NCI-H128 (cell line): ENCODE data around the gene ADCY5.

Experiments
- DNase-seq: peaks from one replicate; lab custom pipeline; 2025; ENCODE audit not compliant: unreplicated experiment; lab: John Stamatoyannopoulos, UW

The ADCY5 gene

GRCh38 chr3:123459862-123460261 is 11.0 kb upstream of the ADCY5 start:
- no peak for DNase-seq

- DNase-seq = no peak
These were observed 9.4 kb upstream of the ADCY5 start for GRCh38 chr3:123458255-123458654.

GRCh38 chr3:123457841-123458240 is 9.0 kb upstream of the ADCY5 start:
- no peak for DNase-seq

DNA sequence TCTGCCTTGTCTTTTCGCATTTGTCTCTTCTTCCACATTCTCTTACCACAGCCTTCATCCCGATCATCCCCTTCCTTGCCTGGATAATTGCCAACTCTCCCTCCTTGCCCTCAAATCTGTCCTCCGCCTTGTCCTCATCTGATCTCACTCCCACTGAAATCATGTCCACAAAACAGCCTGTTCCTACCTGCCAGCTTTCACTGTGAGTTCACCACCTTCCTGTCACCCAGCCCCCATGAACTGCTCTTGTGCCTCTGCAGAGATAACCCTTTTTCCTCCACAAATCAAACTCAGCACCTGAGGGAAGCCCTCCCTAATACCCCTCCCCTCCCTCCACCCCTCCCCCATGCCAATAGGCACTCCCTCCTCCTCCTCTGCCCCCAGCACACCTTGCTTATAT is 4.8 kb upstream of the ADCY5 start:
- DNase-seq = no peak

DNA sequence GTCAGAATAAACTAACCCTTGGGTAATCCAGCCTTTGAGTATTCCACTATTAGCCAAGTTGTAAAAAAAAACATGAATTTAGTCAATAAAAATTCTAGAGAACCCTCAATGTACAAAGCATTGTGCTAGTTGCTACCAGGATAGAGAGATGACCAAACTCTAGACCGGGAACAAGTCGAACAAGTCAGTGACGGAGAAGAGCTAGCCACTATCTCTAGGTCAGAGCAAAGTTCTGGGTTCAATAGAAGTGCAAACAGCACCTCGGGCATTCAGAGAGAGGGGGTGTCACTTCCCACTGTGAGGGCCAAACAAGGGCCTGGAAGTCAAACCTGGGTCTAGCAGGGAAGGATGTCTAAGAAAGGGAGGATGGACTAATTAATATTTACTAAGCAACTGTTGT is 2.3 kb upstream of the ADCY5 start:
- DNase-seq = no peak

DNA sequence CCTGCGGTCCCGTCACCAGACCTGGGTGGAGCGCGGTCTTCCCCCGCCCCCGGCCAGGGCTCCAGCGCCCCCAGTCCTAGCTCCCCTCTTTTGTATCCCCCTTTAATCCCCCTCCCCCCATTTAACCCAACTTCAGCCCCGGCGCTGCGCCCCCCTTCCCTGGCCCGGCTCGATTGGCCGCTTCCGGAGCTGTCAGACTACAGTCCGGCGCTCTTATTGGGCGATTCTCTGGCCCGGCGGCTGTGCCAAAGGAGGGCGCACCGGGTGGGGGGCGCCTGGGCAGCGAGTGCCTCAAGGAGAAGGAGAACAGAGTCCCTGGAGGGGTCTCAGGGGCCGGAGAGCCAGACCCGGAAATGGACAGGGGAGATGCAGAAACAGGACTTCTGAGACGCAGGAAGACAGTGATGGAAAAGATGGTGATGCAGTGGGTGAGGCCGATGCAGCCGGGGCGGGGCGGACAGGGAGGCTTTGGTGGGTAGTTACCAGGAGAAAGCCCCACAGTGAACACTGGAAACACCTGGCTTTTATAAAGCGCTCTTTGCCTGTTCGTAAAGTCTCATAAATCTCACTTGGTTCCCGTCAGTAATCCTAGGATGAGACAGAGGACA is 1.2 kb upstream of the ADCY5 start:
- no peak for DNase-seq

DNA sequence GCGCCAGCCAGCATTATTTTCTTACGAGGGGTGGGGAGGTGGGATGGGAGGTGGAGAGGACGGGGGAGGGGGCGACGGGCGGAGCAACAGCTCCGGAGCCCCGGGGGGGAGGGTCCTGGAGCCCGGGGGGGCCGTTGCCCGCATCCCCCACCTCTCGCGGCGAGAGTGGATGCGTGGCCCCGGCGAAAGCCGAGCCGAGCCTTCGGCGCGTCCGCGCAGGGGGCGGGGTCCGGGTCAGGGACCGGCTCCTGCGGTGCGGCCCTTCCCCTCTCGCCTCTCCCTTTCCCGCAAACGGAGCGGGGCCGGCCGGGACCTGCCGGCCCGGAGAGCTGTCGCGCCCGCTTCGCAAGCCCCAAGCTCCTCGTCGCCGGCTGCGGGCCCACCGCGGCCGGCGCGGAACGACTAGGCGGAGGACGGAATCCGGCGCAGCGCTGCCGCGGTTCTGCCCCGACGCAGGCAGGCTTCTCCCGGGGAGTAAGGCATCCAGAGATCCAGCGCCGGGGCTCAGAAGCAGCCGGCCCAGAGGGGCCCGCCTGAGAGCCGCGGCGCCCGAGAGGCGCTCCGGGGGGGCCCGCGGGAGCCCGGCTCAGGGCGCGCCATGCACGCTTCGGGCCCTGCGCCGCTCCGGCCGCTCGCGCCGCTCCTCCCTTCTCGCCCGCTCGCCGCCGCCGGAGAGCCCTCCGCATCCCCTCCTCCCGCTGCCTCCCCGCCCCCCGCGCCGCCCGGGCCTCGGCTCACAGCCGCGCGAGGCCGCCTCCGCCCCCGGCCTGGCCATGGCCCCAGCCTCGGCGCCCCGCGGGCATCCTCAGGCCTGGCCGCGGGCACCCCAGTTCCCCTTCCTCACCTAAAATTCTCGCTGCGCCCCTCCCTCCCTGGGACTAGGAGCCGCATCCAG is 459 bp upstream of the ADCY5 start:
- no peak for DNase-seq

DNA sequence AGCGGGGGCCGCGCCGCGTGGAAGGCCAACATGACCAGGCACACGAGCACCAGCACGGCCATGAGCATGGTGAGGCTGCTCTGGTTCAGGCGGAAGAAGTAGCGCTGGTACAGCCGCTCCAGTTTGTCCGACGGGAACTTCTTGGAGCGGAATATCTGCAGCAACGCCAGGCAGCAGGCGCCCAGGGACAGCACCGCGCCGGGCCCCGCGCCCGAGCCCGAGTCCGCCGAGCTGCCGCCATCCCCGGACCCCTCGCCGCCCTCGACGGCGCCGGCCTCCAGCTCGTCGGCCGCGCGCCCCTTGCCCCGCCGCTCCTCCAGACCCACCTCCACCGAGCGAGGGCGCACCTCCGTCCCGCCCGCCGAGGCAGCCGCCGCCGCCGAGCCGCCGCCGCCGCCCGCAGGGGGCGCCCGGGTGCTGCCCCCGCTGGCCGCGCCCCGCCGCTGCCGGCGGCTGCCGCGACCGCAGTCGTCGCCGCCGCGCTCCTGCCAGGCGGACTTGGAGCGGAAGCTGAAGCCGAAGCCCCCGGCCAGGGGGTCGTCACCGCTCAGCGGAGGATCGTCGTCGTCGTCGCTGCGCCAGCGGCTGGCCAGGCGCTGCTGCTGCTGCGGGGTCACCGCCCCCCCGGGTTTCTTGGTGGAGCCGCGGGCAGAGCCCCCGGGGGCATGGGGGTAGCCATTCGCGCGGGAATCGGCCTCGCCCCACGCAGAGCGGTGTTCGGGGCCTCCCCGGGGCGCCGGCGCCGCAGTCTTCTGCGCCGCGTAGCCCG is 957 bp downstream of the ADCY5 start:
- no peak for DNase-seq

DNA sequence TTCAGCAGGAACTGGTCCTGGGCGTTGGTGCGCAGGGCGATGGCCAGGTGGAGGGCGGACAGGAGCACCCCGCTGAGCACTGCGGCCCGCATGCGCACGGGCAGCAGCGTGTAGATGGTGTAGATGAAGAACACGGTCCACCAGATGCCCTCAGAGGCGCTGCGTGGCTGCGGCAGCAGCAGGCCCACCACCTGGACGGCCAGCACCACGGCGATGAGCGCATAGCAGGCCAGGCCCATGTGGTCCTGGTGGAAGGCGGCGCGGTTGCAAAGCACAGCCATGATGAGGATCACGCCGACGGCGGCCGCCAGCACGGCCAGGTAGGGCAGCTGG is 1.5 kb downstream of the ADCY5 start:
- DNase-seq = no peak

GRCh38 chr3:123446610-123447109 is 2.2 kb downstream of the ADCY5 start:
- DNase-seq = no peak

- no peak for DNase-seq
These were observed 2.7 kb downstream of the ADCY5 start for GRCh38 chr3:123446210-123446609.

DNA sequence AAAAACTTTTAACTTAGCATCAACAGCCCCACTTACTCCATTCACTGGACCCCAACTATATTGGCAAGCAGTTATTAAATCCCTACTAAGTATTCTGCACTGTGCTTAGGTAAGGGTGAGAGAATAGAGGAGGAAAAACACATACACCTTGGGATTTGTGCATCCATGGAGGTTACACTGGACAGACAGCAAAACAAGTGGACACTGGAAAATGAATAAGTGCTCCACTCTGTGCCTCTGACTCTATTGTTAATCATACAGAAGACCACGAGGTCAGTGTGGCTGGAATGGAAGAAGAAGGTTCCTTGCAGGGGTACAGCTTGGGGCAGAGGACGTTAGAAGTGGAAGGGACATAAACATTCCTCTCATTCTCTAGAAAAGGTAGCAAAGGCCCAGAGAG is 3.2 kb downstream of the ADCY5 start:
- no peak for DNase-seq

GRCh38 chr3:123444744-123445143 is 4.1 kb downstream of the ADCY5 start:
- DNase-seq = no peak

- DNase-seq = no peak
These were observed 4.9 kb downstream of the ADCY5 start for GRCh38 chr3:123444023-123444422.

DNA sequence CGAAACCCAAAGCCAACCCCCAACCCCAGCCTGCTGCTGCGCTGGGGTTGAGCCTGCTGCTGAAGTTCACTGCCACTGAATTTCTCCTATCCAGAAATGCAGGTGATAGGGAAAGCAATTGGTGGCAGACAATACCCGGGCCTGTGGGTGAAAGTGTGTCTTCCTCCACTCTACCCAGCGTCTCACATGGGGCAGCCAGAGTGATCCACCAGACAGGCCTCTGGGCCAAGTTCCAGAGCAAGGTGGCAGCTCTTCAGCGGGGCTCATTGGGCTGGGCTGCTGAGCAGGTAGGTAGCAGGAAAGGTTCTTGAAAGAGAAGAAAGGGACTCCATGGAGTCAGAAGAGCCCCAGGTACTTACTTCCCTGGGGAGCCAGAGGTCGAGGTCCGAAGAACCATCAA is 6.0 kb downstream of the ADCY5 start:
- no peak for DNase-seq

GRCh38 chr3:123442125-123442524 is 6.8 kb downstream of the ADCY5 start:
- DNase-seq = no peak

GRCh38 chr3:123439806-123440580 is 8.9 kb downstream of the ADCY5 start:
- DNase-seq = no peak

DNA sequence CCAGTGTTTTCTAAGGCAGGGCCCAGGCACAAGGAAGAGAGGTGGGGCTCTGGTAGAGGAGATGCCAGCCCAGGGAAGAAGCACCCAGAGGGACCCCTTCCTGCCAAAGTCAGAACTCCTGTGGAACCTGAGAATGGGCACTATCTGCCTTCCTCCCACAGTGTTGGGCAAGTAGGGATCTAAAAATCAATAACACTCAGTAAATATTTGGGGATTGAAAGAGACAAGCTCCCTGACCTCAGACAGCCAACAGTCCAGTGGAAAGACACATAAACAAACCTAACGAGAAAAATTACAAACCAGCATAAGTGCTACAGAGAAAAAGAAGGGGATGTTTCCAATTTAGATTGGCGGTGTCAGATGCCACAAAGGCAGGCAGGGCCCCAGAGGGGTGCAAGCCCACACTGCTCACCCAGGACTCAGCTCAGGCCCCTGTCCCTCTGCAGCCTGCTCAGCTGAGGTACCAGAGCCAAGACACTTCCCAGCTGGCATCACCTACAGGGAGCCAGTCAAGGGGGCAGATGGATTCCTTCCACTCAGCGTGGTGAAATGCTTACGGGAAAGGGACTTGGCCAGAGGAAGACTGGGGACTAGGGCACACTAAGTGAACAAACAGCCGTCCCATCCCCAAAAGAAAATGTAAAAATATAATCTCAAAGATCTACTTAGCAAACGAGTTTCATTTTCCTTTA is 15.9 kb downstream of the ADCY5 start:
- DNase-seq = no peak

GRCh38 chr3:123431658-123432324 is 17.1 kb downstream of the ADCY5 start:
- no peak for DNase-seq
